Fibroblast of skin of left quadriceps (primary cell): ENCODE measurements around the gene CRYBA4.
"Not testable (repeated sequence)": the region's sequence is repeated elsewhere in the genome, so short reads cannot be mapped to it uniquely, and the experiment has no call there.

ENCODE experiments used
- DNase-seq, 2 experiments: peaks; one replicate each; pipeline ENCODE4 v3.0.0-alpha.2; 2013; ENCODE audit warnings: low read depth in 2 of 2

The CRYBA4 gene

GRCh38 chr22:26597026-26597425, 24.7 kb upstream of the CRYBA4 start:
- DNase-seq = no peak

GRCh38 chr22:26597480-26597879, 24.3 kb upstream of the CRYBA4 start:
- DNase-seq = no peak

- DNase-seq = no peak
Measured at GRCh38 chr22:26599505-26599904, 22.3 kb upstream of the CRYBA4 start.

GRCh38 chr22:26601726-26602125, 20.0 kb upstream of the CRYBA4 start:
- DNase-seq = no peak

GRCh38 chr22:26602127-26602526, 19.6 kb upstream of the CRYBA4 start:
- DNase-seq = no peak

- DNase-seq = no peak
Measured at GRCh38 chr22:26604368-26604767, 17.4 kb upstream of the CRYBA4 start.

- no peak for DNase-seq
Measured at GRCh38 chr22:26606611-26607010, 15.2 kb upstream of the CRYBA4 start.

GRCh38 chr22:26608129-26608528, 13.6 kb upstream of the CRYBA4 start:
- DNase-seq = no peak

GRCh38 chr22:26609287-26609686, 12.5 kb upstream of the CRYBA4 start:
- no peak for DNase-seq

GRCh38 chr22:26610072-26610958, 11.4 kb upstream of the CRYBA4 start:
- DNase-seq = peak; percentile 50 to 55

GRCh38 chr22:26610996-26611395, 10.8 kb upstream of the CRYBA4 start:
- DNase-seq = no peak

- no peak for DNase-seq
Measured at GRCh38 chr22:26612652-26613051, 9.1 kb upstream of the CRYBA4 start.

- DNase-seq = not testable (repeated sequence)
Measured at GRCh38 chr22:26613753-26614152, 8.0 kb upstream of the CRYBA4 start.

- no peak for DNase-seq
Measured at GRCh38 chr22:26614322-26614721, 7.4 kb upstream of the CRYBA4 start.

GRCh38 chr22:26615149-26615548, 6.6 kb upstream of the CRYBA4 start:
- DNase-seq = no peak

GRCh38 chr22:26615830-26616435, 5.8 kb upstream of the CRYBA4 start:
- no peak for DNase-seq

- DNase-seq = no peak
Measured at GRCh38 chr22:26616650-26617049, 5.1 kb upstream of the CRYBA4 start.

- DNase-seq = no peak
Measured at GRCh38 chr22:26617271-26618199, 4.2 kb upstream of the CRYBA4 start, which contains the start of gene CRYBB1. Gene CRYBB1 (minus strand): TSS chr22:26618027. CDS start chr22:26616319, 1,708 bp downstream.

GRCh38 chr22:26618455-26618854, 3.3 kb upstream of the CRYBA4 start:
- DNase-seq = no peak

- DNase-seq = no peak
Measured at GRCh38 chr22:26619510-26619909, 2.3 kb upstream of the CRYBA4 start.

- DNase-seq = no peak
Measured at GRCh38 chr22:26620197-26620596, 1.6 kb upstream of the CRYBA4 start.

- DNase-seq = no peak
Measured at GRCh38 chr22:26623984-26624383, 2.2 kb downstream of the CRYBA4 start.
